ENCODE measurements around the gene CALCOCO2. TPM values are rescaled to one million over a fixed set of nuclear protein-coding genes. Genes with fewer than 3 reads are reported as not detected.

The CALCOCO2 gene
- total RNA-seq, 1 experiment from 2014 or later, result 23.1 TPM

DNA sequence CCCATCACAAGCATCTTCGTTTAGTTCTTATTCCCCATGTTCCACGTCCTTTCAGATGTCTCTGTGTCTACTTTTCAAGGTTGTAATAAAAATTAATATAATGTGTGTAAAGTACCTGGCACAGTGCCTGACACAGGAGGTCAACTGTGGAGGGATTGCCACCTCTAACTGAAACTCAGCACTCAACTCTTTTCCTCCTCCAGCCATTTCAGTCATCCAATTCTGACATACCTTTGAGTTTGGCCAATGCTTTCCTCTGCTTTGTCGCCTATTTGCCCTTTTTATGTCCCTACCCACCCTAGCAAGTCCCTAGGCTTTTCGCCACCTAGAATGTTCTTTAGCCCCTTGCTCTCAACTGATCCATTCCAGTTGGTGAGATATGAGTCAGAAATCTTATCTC is 78.9 kb downstream of the CALCOCO2 start:
- Histone ChIP-seq H3K23ac (ENCODE audit: insufficient read length, low read depth, low read length) (no peak overlapping the region), H4K8ac (replicated peaks; ENCODE audit: insufficient read length, low read depth, low read length) (no peak overlapping the region), H3K9ac (ENCODE audit: extremely low read depth, insufficient read length, low read length) (peak overlapping the region; percentile 15), H3K18ac (ENCODE audit: insufficient read length, low read depth, low read length) (no peak overlapping the region), H2BK15ac (ENCODE audit: low read depth, low read length) (no peak overlapping the region), H3K4me1 (ENCODE audit: insufficient read depth, low read length) (peaks cover 7% of the 10 kb centered on the region; the same call in 1 of the 2 replicates), H3K56ac (ENCODE audit: insufficient read length, low read depth, low read length) (no peak overlapping the region), H3K23me2 (ENCODE audit: insufficient read length, low read depth, low read length, poor library complexity, severe bottlenecking) (peaks cover 7% of the 10 kb centered on the region), H3K14ac (ENCODE audit: insufficient read depth, low read length) (no peak overlapping the region), H2BK20ac (ENCODE audit: low read depth, low read length, poor library complexity, severe bottlenecking) (no peak overlapping the region), H4K91ac (ENCODE audit: insufficient read length, low read depth, low read length) (no peak overlapping the region), H2AK5ac (ENCODE audit: insufficient read length, low read length) (no peak overlapping the region), H2AFZ (ENCODE audit: low read length) (no peak overlapping the region), H2BK12ac (ENCODE audit: insufficient read length, low read depth, low read length) (no peak overlapping the region), H3K4me2 (ENCODE audit: insufficient read depth, insufficient read length, low read length) (peak overlapping the region; percentile 100), H2BK120ac (ENCODE audit: low read depth, low read length, poor library complexity, severe bottlenecking) (no peak overlapping the region), H3T11ph (ENCODE audit: low read length) (no peak overlapping the region), H3K79me2 (ENCODE audit: insufficient read depth, low read length) (peaks cover 35% of the 10 kb centered on the region), H3K27me3 (ENCODE audit: insufficient read depth, low read length) (no peaks in the 10 kb centered on the region), H4K5ac (ENCODE audit: insufficient read length, low read depth, low read length) (no peak overlapping the region), H2BK5ac (ENCODE audit: insufficient read length, low read length) (no peak overlapping the region), H3K79me1 (ENCODE audit: insufficient read depth, low read depth, low read length, poor library complexity, severe bottlenecking) (peaks cover 21% of the 10 kb centered on the region), H4K20me1 (ENCODE audit: control insufficient read depth, insufficient read depth, insufficient read length) (peaks cover 2% of the 10 kb centered on the region), H3K9me3 (ENCODE audit: control insufficient read depth, low read depth, low read length) (no peaks in the 10 kb centered on the region), H3K4ac (ENCODE audit: low read depth, low read length) (no peak overlapping the region), H3K27ac (ENCODE audit: insufficient read length, low read depth, low read length) (no peak overlapping the region)
- Mint-ChIP-seq H3K9me3 (no peaks in the 10 kb centered on the region), H3K27me3 (ENCODE audit: low read depth) (no peaks in the 10 kb centered on the region), H3K36me3 (ENCODE audit: insufficient read depth in 1 of 3, low read depth in 3 of 3) (peaks cover 37 to 53% (median 51%) of the 10 kb centered on the region in 3 experiments), H3K27ac (peak overlapping the region; percentile 57 to 83 (median 78); a peak in 3 of 7 replicates), H3K4me3 (peak overlapping the region; percentile 89 to 94), H3K4me1 (peaks cover 25 to 26% of the 10 kb centered on the region in 2 experiments)
- no CpG with 5 or more reads among the region's 4 CpGs for WGBS (ENCODE audit: extremely low coverage, insufficient read length, low lambda C conversion rate)
- DNase-seq, result no peak
- TF ChIP-seq CTCF (conservative IDR thresholded peaks at IDR 0.05), result no peak
